ENCODE measurements around the gene NLRP6.
A peak's percentile ranks its signal among the peaks of the same experiment; 100 is the strongest.
"Not testable (repeated sequence)": the region's sequence is repeated elsewhere in the genome, so short reads cannot be mapped to it uniquely, and the experiment has no call there.

NLRP6 gene

DNA sequence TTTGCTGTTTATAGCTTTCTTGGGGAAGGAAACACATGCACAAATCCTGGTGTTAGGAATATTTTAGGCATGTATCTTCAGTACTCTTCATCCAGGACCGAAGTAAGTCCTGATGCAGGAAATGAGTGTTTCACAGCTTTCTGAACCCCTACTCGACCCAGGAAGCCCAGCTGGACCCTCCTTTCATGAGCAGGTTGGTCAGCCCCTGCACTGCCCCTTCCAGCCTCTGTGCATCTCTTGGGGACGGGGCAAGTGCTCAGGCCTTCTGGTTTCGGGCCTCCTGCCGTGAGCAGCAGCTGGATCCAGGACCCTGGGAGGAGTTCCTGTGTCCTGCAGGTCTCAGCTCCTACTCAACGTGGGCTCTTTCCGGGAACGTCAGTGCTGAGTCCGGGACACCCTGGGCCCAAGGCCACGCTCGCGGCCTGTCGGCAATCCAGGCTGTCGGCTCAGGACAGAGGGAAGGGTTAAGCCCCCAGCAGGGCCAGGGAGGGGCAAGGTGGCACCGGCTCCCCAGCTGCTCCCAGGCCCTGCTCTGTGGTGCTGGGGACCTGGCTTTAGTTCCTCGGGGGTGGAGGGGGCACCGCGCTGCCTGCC, 31.9 kb downstream of the NLRP6 start:
- DNase-seq: not testable (repeated sequence)

DNA sequence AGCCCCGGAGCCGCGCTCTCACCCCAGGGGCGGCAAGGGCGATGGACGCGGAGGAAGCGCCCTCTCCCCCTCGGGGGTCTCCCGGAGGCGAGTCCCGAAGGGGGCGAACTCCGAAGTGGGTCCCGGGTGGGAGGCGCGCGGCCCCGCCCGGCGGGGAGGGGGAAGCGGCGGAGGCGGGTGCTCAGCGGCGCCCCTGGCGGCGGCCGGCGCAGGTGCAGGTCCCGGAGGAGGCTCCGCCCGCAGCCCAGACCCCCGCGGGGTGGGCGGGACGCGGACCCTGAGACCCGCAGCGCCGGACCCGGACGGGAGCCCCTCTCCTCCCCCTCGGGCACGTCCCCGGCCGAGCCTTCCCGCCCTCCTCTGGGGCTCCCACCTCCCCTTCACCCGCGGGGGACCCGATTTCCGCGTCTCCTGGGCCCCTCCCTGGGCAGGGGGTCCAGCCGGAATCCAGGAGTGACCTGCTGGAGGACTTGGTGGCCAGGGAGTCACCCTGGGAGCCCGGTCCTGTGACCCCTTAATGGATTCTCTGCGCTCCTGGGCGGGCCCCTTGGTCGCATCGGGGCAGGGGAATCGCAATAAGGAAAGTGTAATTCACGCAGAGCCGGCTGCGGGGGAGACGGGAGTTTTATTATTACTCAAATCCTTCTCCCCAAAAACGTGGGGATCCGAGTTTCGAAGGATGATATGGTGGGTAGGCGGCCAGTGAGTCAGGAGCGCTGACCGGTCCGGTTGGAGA, 33.0 kb downstream of the NLRP6 start:
- DNase-seq: not testable (repeated sequence)

DNA sequence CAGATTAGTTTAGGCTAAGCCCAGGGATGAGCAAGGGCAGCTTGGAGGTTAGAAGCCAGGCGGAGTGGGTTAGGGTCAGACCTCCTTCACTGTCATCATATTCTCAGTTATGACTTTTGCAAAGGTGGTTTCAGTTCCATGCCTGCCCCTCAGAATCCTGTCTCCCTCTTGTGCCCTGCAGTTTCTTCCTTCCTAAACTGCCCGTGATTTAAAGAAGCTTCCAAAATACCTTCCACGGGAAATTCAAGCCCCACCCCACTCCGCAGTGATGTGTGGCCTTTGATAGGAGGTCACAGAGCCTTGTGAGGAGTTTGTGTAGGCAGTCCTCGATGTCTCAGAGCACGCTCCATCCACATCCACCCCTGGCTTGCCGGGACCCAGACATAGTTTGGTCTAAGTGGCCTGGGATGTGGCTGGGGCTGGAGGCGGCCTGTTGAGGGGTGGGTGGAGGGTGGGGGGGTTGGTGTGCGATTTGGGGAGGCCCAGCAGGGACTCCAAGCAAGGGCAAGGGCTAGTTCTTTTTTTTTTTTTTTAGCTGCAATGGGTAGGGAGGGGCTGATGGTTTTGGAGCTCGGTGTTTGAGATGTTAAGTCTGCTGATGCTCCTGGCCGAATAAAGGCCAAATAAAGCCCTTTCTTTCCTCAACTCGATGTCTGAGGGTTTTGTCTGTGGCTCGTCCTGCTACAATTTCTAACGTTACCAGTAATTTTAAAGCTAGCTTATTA, 34.0 kb downstream of the NLRP6 start:
- DNase-seq: no peak

DNA sequence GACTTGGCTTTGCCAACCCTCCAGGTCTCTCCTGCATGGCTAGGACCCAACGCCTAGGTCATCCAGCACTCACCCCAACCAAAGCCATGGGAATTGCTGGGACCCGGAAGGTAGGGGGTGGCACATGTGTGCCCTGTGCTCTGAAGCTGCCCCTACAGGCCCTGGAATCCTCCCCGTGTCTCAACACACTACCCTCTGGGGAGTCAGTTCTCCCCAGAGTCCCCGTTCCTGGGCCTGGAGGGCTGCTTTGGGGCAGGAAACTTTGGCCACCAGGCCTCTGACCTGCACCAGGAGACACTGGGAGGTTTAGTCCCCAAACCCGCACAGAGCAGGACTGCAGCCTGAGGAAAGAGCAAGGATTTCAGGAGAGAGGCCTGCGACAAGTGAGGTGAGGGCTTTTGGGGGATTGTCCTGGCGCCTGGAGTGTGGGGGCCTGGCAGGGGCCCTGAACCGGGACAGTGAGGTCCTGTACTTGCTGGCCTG, 35.1 kb downstream of the NLRP6 start:
- no peak for DNase-seq

DNA sequence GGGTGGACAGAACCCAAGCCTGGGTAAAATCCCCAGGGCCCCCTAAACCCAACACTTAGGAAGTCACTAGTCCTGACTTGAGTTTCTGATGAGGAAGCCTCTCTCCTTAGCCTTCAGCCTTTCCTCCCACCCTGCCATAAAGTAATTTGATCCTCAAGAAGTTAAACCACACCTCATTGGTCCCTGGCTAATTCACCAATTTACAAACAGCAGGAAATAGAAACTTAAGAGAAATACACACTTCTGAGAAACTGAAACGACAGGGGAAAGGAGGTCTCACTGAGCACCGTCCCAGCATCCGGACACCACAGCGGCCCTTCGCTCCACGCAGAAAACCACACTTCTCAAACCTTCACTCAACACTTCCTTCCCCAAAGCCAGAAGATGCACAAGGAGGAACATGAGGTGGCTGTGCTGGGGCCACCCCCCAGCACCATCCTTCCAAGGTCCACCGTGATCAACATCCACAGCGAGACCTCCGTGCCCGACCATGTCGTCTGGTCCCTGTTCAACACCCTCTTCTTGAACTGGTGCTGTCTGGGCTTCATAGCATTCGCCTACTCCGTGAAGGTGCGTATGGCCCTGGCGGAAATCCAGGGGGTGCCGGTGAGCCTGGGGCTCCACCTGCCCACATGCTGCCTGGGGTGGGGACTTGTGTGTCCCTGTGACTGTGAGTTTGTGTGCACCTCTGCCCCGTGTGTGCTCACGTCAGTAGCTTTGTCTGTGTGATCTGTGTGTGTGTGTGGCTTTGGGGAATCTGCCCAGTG, 35.8 kb downstream of the NLRP6 start, which contains the start of gene IFITM1:
Gene IFITM1, plus strand, starts transcription at position 254 of the 767 bp plus-strand sequence. Its CDS starts 131 bp downstream, at position 385.
- DNase-seq: peak; percentile 59

DNA sequence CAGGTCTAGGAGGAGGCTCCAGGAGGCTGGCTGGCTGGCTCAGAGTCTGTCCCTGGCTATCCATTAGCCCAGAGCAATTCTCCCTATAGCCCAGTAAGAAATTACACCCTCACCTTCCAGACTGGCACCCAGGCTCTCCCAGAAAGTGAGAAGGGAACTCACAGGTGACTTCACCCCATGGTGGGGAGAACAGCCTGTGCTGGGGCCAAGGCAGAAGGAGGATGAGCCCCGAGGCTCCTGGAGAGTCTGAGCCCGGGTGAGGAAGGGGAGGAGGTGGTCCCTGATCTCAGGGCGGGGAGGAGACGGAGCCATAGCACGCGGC, 36.3 kb downstream of the NLRP6 start:
- DNase-seq: not testable (repeated sequence)

DNA sequence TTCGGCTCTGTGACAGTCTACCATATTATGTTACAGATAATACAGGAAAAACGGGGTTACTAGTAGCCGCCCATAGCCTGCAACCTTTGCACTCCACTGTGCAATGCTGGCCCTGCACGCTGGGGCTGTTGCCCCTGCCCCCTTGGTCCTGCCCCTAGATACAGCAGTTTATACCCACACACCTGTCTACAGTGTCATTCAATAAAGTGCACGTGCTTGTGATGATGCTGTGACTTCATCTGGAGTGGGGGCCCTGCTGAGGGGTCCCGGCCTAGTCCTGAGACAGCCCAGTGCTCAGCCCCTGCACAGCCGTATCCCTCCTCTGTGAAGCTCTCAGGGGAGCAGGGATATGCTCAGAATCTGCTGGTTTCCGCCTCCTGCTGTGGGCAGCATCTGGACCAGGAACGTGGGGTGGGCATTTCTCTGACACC, 36.9 kb downstream of the NLRP6 start:
- DNase-seq: no peak

DNA sequence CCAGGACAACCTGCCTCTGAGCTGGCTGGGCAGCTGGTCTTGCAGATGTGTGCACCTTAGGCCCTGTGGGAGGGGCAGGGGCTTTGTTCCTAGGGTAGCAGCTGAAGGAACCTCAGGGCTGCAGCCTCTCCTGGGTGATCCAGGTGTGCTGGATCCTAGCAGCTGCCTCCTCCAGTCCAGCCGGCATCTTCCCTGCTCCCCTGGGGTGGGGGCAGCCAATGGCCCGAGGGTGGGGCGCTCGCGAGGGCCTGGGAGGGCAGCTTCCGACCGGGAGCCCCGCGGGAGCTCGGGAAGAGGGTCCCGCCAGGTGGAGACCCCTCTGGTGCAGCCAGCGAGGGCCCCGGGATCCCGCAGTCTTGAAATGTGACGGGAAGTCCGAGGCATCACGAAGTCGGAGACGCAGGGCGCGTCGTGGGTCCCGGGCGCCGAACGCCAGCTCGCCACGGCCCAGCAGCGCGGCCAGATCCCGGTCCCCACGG, 37.3 kb downstream of the NLRP6 start:
- no peak for DNase-seq

DNA sequence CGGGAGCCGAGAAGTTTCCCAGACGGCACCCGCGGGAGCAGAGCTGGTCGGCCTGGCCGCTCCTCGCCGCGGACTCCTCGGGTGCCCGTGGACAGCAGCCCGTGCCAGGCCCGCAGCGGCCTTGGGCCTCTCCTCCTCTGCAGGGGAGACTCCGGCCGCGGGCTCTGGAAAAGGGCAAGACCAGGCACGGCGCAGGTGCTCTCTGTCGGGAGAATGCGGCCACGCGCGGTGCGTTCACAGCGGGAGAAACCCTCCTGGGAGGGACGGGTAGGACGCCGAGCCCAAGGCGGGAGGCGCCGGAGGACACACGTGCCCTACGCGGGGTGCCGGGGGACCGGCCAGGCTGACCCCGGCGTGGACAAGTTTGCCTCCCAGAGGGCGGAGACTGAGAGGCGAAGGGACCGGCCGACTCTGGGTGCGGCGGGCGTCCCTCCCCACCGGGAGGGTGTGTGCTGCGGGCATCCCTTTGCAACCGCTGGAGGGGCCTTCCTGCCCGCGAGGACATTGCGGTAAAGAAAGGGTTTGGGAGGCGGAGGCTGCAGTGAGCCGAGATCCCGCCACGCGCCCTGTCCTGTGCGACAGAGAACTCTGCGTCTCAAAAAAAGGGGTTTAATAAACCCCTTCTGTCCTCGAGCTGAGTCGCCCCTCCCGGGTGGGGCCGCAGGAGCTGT, 38.0 kb downstream of the NLRP6 start:
- DNase-seq: peak; percentile 53

DNA sequence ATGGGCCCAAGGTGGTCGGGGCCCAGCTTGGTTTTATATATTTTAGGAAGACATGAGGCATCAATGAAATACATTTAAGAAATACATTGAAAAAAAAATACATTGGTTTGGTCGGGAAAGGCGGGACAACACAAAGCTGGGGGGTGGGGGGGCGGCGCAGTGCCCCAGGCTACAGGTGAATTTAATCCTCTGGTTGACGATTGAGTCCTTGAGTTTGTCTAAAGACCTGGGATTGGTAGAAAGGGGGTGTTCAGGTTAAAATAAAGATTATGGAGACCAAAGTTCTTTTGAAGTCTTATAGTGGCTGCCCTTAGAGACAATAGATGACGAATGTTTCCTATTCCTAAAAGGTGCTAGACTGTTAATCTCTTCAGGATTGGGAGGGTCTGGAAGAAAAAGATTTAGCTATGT, 38.7 kb downstream of the NLRP6 start:
- no peak for DNase-seq

DNA sequence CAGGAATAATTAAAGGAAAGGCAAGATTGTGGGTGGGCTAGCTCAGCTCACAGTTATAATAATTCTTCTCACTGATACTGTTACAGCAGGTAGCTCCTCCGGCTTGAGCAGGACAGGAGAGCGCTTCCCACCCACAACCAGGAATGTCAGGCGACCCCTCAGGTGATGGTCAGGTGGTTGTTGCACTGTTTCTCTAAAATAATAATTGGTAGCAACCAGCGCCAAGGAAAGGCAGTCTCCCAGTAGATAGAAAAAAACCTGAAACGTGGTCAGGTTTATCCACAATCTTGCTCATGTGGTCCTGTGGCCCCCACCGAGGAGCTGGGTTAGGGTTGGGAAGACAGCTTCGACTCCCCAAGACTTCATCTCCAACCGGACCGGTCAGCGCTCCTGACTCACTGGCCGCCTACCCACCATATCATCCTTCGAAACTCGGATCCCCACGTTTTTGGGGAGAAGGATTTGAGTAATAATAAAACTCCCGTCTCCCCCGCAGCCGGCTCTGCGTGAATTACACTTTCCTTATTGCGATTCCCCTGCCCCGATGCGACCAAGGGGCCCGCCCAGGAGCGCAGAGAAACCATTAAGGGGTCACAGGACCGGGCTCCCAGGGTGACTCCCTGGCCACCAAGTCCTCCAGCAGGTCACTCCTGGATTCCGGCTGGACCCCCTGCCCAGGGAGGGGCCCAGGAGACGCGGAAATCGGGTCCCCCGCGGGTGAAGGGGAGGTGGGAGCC, 39.6 kb downstream of the NLRP6 start:
- peak; percentile 27 for DNase-seq

DNA sequence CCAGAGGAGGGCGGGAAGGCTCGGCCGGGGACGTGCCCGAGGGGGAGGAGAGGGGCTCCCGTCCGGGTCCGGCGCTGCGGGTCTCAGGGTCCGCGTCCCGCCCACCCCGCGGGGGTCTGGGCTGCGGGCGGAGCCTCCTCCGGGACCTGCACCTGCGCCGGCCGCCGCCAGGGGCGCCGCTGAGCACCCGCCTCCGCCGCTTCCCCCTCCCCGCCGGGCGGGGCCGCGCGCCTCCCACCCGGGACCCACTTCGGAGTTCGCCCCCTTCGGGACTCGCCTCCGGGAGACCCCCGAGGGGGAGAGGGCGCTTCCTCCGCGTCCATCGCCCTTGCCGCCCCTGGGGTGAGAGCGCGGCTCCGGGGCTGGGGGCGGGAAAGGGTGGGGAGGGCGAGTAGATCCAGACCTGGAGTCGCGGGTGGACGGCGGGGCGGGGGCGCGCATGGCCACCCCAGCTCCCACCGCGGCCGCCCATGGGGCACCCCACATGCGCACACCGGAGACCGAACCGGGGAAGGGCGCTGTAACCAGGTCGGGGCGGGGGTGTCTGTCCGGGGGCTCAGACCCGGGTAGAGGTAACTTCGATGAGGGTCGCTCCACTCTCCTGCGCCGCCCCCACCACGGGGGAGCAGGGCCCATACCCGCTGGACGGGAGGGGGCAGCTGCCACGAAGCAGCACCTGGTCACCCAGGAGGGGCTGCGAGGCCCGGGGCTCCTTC, 40.4 kb downstream of the NLRP6 start:
- not testable (repeated sequence) for DNase-seq

DNA sequence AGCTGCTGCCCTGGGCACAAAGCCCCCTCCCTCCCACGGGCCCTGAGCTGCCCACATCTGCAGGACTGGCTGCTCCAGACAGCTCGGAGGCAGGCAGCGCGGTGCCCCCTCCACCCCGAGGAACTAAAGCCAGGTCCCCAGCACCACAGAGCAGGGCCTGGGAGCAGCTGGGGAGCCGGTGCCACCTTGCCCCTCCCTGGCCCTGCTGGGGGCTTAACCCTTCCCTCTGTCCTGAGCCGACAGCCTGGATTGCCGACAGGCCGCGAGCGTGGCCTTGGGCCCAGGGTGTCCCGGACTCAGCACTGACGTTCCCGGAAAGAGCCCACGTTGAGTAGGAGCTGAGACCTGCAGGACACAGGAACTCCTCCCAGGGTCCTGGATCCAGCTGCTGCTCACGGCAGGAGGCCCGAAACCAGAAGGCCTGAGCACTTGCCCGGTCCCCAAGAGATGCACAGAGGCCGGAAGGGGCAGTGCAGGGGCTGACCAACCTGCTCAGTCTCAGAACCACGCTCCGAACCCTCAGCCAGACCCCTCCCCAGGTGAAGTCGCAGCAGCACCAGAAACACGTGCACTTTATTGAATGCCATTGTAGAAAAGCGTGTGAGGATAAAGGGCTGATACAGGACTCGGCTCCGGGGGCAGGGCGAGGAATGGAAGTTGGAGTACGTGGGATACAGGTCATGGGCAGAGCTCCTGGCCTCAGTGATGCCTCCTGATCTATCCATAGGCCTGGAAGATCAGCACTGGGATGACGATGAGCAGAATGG, 41.1 kb downstream of the NLRP6 start:
- DNase-seq: peak; percentile 37

DNA sequence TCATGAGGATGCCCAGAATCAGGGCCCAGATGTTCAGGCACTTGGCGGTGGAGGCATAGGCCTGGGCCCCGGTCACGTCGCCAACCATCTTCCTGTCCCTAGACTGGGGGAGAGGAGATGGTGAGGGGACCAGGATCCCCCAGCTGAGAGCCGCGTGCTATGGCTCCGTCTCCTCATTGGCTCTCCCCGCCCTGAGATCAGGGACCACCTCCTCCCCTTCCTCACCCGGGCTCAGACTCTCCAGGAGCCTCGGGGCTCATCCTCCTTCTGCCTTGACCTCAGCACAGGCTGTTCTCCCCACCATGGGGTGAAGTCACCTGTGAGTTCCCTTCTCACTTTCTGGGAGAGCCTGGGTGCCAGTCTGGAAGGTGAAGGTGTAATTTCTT, 41.7 kb downstream of the NLRP6 start:
- not testable (repeated sequence) for DNase-seq

DNA sequence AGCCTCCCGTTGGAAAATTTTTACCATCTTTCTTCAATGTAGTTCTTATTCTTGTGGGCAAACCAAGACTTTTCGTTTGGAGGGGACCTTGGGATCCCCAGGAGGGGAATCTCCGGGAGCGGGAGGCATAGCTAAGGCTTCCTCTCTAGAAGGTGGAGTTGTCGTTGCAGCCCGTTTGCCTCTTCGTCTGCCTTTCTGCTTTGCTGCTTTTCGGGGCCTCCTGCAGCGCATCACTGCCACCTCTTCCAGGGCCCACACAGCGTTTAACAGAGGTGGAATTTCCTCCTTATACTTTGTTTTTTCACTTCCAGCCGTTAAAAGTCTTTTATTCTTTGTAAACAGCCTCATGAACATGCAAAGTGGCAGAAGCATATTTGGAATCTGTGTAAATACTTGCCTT, 45.9 kb downstream of the NLRP6 start:
- no peak for DNase-seq

DNA sequence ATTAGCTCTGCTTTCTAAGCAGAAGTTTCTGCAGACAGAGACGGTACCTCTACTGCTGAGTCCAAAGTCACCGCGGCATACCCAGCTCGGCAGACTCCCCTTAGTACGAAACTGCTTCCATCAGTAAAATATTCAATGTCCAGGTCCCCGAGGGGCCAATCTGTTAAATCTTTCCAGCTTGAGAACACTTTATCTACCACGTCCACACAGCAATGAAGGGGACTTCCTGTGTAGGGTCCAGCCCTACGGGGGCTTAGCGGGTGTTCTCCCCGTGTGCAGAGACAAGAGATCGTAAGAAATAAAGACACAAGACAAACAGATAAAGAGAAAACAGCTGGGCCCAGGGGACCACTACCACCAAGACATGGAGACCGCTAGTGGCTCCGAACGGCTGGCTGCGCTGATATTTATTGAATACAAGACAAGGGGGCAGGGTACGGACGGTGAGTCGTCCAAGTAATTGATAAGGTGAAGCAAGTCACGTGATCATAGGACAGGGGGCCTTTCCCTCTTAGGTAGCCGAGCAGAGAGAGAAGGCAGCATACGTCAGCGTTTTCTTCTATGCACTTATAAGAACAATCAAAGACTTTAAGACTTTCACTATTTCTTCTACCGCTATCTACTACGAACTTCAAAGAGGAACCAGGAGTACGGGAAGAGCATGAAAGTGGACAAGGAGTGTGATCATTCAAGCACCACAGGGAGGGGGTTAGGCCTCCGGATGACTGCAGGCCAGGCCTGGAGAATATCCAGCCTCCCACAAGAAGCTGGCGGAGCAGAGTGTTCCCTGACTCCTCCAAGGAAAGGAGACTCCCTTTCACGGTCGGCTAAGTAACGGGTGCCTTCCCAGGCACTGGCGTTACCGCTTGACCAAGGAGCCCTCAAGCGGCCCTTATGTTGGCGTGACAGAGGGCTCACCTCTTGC, 46.6 kb downstream of the NLRP6 start:
- DNase-seq: peak; percentile 50

DNA sequence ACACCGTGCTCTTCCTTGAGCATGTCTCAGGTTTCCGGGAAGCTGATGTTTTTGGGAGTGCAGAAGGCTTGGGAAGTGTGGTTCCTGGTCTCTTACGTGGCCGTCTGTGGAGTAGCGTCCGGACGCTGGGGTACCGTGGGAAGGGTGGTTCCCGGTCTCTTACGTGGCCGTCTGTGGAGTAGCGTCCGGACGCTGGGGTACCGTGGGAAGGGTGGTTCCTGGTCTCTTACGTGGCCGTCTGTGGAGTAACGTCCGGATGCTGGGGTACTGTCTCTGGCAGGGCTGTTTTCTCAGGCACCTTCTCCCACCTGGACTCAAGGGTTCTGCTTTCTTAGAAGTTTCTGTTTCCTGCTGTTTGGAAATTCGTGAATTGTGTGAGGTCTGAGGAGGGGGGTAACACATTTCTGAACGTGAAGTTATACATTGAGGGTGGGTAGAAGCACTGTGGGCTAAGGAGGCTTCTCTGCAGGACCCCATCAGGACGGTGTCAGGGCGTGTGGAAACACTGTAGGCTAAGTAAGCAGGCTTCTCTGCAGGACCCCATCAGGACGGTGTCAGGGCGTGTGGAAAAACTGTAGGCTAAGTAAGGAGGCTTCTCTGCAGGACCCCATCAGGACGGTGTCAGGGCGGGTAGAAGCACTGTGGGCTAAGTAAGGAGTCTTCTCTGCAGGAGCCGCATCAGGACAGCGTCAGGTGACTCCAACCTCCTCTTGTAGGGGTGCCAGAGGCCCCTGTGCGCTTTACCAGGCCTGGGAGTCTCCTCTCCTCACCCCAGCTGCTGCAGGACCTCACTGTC, 47.8 kb downstream of the NLRP6 start:
- no peak for DNase-seq

DNA sequence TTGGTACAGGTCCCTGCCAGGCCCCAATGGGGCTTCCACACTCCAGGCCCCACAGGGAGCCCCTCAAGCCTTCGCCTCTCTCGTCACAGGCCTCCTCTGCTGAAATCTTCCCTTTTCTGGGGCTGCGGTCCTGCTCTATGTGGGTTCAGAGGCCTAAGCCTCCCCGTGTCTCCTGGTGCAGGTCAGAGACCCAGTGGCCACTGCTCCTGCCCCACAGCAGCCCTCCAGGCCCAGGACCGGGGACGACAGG, 48.3 kb downstream of the NLRP6 start:
- no peak for DNase-seq

Data from eye (tissue), 1 donor.